Spinal cord (tissue), 10 donors: ENCODE measurements around the gene TTLL10. TPM values are rescaled to one million over a fixed set of nuclear protein-coding genes. Genes with fewer than 3 reads are reported as not detected.
"Not testable (repeated sequence)": the region's sequence is repeated elsewhere in the genome, so short reads cannot be mapped to it uniquely, and the experiment has no call there.

ENCODE experiments used
- DNase-seq, 6 donors: peaks; one replicate each; pipeline versions ENCODE4 v3.0.0 to v3.0.0-alpha.2; 2013 to 2015; ENCODE audit warnings: low spot score in 6 of 6, low read depth in 4 of 6
- H3K27ac ChIP-seq: one replicate; pipeline ENCODE4 v1.5.1; 2013; ENCODE audit warnings: low read depth, low read length, control low read depth
- H3K27me3 ChIP-seq: one replicate; pipeline ENCODE4 v1.6.1; 2013; ENCODE audit warnings: low read length; ENCODE audit not compliant: control insufficient read depth, insufficient read depth
- H3K36me3 ChIP-seq: one replicate; pipeline ENCODE4 v1.6.1; 2013; ENCODE audit warnings: low read length; ENCODE audit not compliant: control insufficient read depth, insufficient read depth
- H3K4me1 ChIP-seq: one replicate; pipeline ENCODE4 v1.6.1; 2013; ENCODE audit warnings: low read length; ENCODE audit not compliant: control insufficient read depth, insufficient read depth
- H3K4me3 ChIP-seq: one replicate; pipeline ENCODE4 v1.5.1; 2013; ENCODE audit warnings: low read depth, low read length, control low read depth
- H3K9me3 ChIP-seq: one replicate; pipeline ENCODE4 v1.6.1; 2013; ENCODE audit warnings: low read length; ENCODE audit not compliant: control insufficient read depth, insufficient read depth
- WGBS: methylation state at CpG from one replicate; pipeline ENCODE4 v1.1.5; 2013; ENCODE audit warnings: missing lambda C conversion rate; ENCODE audit not compliant: insufficient coverage; 5-methylcytosine and 5-hydroxymethylcytosine counted together
- polyA plus RNA-seq, 2 donors: library from polyadenylated mRNA; unstranded; fragments of 120-200 nt; gene quantifications; one replicate each; pipeline ENCODE4 v1.2.1, GENCODE V29; 2013; ENCODE audit not compliant: insufficient read length in 2 of 2
- total RNA-seq, 2 donors: library from RNA; depleted of rRNA in 1 of 2; stranded (reverse); fragments of 120-200 nt in 1 of 2; fragments of >200 nt in 1 of 2; gene quantifications; one replicate each; pipeline versions ENCODE4 v1.2.3 to v1.2.4, GENCODE V29; 2013 to 2014
- donor health status: healthy.

Gene TTLL10
- total and polyA plus RNA-seq, 4 donors, result 0.79 to 2.1 (median 1.2) TPM

GRCh38 chr1:1146596-1146995 is 27.1 kb upstream of the TTLL10 start:
- H3K27me3 ChIP-seq, result no peaks in the 10 kb centered on the region
- 92% methylated on average over 15 of the region's 15 CpGs for WGBS
- H3K9me3 ChIP-seq, result no peaks in the 10 kb centered on the region
- no peak for DNase-seq
- no peak overlapping the region for H3K4me3 ChIP-seq
- no peaks in the 10 kb centered on the region for H3K36me3 ChIP-seq
- H3K27ac ChIP-seq, result no peak overlapping the region
- peaks cover 7% of the 10 kb centered on the region for H3K4me1 ChIP-seq

GRCh38 chr1:1148061-1148460 is 25.6 kb upstream of the TTLL10 start:
- Histone ChIP-seq H3K27me3 (no peaks in the 10 kb centered on the region), H3K4me3 (no peak overlapping the region), H3K4me1 (peaks cover 7% of the 10 kb centered on the region), H3K9me3 (no peaks in the 10 kb centered on the region), H3K36me3 (no peaks in the 10 kb centered on the region), H3K27ac (no peak overlapping the region)
- no peak for DNase-seq
- 96% methylated on average over 7 of the region's 13 CpGs for WGBS

- H3K4me1 ChIP-seq, result peaks cover 7% of the 10 kb centered on the region
- no peaks in the 10 kb centered on the region for H3K9me3 ChIP-seq
- WGBS, result 58% methylated on average over 20 of the region's 24 CpGs
- DNase-seq, result no peak
- H3K36me3 ChIP-seq, result no peaks in the 10 kb centered on the region
- H3K27ac ChIP-seq, result no peak overlapping the region
- H3K4me3 ChIP-seq, result no peak overlapping the region
- no peaks in the 10 kb centered on the region for H3K27me3 ChIP-seq
Observed at GRCh38 chr1:1148569-1148968, 25.1 kb upstream of the TTLL10 start.

GRCh38 chr1:1149416-1149815 is 24.3 kb upstream of the TTLL10 start:
- Histone ChIP-seq H3K4me3 (no peak overlapping the region), H3K27ac (no peak overlapping the region), H3K4me1 (peaks cover 3% of the 10 kb centered on the region), H3K36me3 (no peaks in the 10 kb centered on the region), H3K27me3 (no peaks in the 10 kb centered on the region), H3K9me3 (no peaks in the 10 kb centered on the region)
- WGBS, result 82% methylated on average over 15 of the region's 15 CpGs
- DNase-seq, result no peak

- 90% methylated on average over 10 of the region's 12 CpGs for WGBS
- H3K4me1 ChIP-seq, result no peaks in the 10 kb centered on the region
- DNase-seq, result no peak
Observed at GRCh38 chr1:1150100-1150499, 23.6 kb upstream of the TTLL10 start.

GRCh38 chr1:1151306-1151705 is 22.4 kb upstream of the TTLL10 start:
- Histone ChIP-seq H3K4me3 (no peak overlapping the region), H3K27me3 (no peaks in the 10 kb centered on the region), H3K9me3 (no peaks in the 10 kb centered on the region), H3K36me3 (peaks cover 2% of the 10 kb centered on the region), H3K4me1 (no peaks in the 10 kb centered on the region), H3K27ac (no peak overlapping the region)
- no peak for DNase-seq
- WGBS, result 94% methylated on average over 21 of the region's 21 CpGs

More at GRCh38 chr1:1150100-1150499, 23.6 kb upstream of the TTLL10 start:
- Histone ChIP-seq H3K9me3 (no peaks in the 10 kb centered on the region), H3K27me3 (no peaks in the 10 kb centered on the region), H3K36me3 (no peaks in the 10 kb centered on the region), H3K4me3 (no peak overlapping the region), H3K27ac (no peak overlapping the region)

GRCh38 chr1:1152431-1152830 is 21.2 kb upstream of the TTLL10 start:
- H3K27ac ChIP-seq, result not testable (repeated sequence)
- 90% methylated on average over 13 of the region's 13 CpGs for WGBS

GRCh38 chr1:1153215-1153614 is 20.5 kb upstream of the TTLL10 start:
- H3K4me1 ChIP-seq, result peaks cover 13% of the 10 kb centered on the region
- WGBS, result 87% methylated on average over 14 of the region's 14 CpGs
- not testable (repeated sequence) for H3K36me3 ChIP-seq, H3K4me3 ChIP-seq, DNase-seq, H3K9me3 ChIP-seq, H3K27ac ChIP-seq, H3K27me3 ChIP-seq

More at GRCh38 chr1:1152431-1152830, 21.2 kb upstream of the TTLL10 start:
- not testable (repeated sequence) for DNase-seq, H3K9me3 ChIP-seq, H3K27me3 ChIP-seq, H3K4me3 ChIP-seq, H3K36me3 ChIP-seq, H3K4me1 ChIP-seq

GRCh38 chr1:1153874-1154273 is 19.8 kb upstream of the TTLL10 start:
- Histone ChIP-seq H3K9me3 (no peaks in the 10 kb centered on the region), H3K27ac (no peak overlapping the region), H3K4me3 (no peak overlapping the region), H3K36me3 (peaks cover 2% of the 10 kb centered on the region), H3K27me3 (no peaks in the 10 kb centered on the region), H3K4me1 (peaks cover 19% of the 10 kb centered on the region)
- DNase-seq, result no peak
- 78% methylated on average over 2 of the region's 4 CpGs for WGBS

GRCh38 chr1:1155258-1155657 is 18.4 kb upstream of the TTLL10 start:
- no peak for DNase-seq
- no peaks in the 10 kb centered on the region for H3K9me3 ChIP-seq
- H3K36me3 ChIP-seq, result peaks cover 2% of the 10 kb centered on the region
- H3K27me3 ChIP-seq, result no peaks in the 10 kb centered on the region
- 95% methylated on average over 9 of the region's 10 CpGs for WGBS
- no peak overlapping the region for H3K27ac ChIP-seq
- peaks cover 22% of the 10 kb centered on the region for H3K4me1 ChIP-seq
- no peak overlapping the region for H3K4me3 ChIP-seq
